SKM-1 treated with dmso at 0.1 percent for 144 hours (cell line): Measurements from ENCODE around the gene NAPEPLD.
"Not testable (repeated sequence)": the region's sequence is repeated elsewhere in the genome, so short reads cannot be mapped to it uniquely, and the experiment has no call there.

Experiments
- DNase-seq: peaks from one replicate; lab custom pipeline; 2025; ENCODE audit not compliant: unreplicated experiment; lab: John Stamatoyannopoulos, UW

NAPEPLD gene

GRCh38 chr7:103144754-103145153 lies 4.1 kb downstream of the NAPEPLD start:
- DNase-seq = not testable (repeated sequence)

DNA sequence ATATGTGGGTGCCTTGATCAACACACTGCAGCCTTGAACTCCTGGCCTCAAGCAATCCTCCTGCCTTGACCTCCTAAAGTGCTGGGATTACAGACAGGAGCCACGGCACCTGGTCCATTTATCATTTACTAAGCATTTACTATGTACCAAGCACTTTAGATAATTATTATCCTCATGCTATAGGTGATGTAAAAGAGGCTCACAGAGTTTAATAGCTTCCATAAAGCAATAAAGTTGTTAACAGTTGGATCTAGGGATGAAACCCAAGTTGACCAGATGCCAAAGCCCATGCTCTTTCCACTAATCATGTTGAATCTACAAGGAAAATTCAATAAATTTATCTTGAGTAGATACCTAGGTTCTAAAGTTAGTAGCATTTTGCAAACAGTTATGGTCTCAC lies 5.0 kb downstream of the NAPEPLD start:
- no peak for DNase-seq

- no peak for DNase-seq
These were observed 6.4 kb downstream of the NAPEPLD start for GRCh38 chr7:103142494-103142893.

DNA sequence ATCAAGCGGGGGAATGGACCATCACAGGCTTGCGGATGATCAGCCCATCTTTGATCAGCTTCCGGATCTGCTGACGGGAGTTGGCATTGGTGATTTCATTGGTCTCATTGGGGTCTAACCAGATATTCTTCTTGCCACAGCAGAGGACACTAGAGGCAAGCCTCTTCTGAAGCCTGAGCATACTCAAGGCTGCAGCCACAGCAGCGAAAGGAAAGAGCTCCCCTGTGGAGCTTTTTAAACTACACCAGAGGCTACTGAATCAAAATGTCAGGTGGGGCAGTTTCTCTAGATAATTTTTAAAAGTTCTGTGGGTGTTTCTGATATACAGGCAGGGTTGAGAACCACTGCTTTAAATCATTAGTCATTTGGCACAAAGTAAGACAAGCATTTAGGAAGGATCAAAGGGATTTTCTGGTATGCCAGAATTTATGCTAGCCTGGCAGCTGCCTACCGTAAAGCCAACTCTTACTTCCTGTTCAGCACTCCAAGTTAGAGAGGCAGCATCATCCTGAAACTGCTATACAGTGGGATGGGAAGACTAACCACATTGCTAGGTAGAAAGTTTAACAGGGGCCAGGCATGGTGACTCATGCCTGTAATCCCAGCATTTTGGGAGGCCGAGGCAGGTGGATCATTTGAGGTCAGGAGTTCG lies 7.0 kb downstream of the NAPEPLD start:
- no peak for DNase-seq

- no peak for DNase-seq
These were observed 8.2 kb downstream of the NAPEPLD start for GRCh38 chr7:103140685-103141084.

- no peak for DNase-seq
These were observed 8.8 kb downstream of the NAPEPLD start for GRCh38 chr7:103140061-103140460.

DNA sequence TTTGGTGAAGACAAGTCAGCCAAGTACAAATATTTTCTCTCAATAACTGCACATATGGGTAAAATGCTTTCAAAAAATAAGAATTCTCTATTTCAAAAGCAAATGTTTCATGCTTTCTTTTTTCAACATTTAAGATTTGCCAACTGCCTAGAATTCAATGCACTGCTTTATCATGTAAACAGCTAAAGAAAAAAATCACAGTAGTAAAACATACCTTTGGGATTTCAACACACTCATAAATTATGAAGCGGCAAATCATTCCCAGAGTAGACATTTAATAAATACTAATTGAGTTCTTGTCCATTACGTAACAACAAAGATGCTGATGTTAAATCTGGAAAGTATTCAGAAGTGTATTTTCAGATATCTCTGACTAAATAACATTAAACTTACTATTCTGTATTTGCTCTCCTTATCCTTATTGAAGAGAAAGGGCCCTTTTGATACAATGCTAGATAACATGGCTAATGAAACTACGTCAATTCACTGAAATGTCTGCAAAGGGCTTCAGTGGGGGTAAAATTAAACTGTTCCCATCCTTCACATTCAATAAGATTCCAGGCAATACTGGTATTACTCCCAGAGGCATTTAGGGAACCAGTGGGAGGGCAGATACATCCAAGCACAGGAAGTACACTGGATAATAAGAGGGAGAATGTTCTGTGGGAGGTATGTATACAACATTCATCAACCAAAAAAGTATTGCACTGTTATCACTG lies 13.9 kb downstream of the NAPEPLD start:
- no peak for DNase-seq

DNA sequence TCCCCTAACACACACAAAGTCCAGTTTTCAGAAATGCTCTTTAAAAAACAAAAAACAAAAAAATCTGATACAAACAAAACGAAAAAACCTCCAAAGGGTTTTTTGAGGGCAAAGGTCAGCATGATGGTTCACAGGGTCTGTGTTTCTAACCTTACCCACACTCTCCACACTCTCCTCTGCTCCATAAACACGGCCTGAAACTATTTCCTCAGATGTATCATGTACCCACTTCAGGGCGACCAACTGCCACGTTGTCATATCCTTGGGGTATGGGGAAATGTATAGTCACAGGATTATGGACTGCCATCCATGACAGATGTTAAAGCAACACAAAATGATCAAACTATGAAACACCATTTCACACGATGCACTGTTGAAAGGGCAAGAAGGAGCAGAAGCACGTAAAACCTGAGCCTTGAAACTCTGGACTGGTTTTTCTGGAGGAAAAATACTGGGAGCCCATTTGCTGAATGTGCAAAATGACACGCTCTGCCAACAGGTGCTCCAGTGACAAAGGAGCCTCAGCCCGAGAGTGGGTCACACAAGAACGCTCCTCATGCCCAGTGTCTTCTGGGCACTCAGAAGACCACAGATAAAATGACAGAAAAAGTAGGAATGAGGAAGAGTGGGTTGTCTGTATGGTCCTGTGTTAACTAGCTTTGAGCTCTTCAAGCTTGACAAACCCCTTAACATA lies 15.8 kb downstream of the NAPEPLD start:
- no peak for DNase-seq

DNA sequence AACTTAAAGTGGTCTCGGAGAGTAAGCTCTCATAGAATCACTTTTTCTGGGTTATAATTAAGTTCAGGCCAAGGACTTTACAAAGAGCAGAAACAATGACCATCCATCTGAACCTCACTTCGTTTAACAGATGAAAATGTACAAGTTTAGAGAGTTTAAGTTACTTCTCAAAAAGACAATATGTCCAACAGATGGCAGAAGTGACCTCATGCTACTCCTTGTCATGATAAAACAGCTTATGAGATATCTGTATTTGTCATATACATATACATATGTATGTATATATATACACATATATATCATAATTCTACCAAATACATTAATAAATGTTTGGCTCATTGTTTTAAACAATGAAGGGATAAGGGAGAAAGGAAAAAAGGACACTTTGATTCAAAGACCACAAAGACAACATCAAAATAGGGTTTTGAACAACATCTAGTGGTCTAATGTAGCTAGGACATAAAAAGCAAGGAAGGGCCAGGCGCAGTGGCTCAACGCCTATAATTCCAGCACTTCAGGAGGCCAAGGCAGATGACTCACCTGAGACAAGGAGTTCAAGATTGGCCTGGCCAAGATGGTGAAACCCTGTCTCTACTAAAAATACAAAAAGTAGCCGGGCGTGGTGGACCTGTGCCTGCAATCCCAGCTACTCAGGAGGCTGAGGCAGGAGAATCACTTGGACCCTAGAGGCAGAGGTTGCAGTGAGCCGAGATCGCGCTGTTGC lies 17.8 kb downstream of the NAPEPLD start:
- no peak for DNase-seq

- no peak for DNase-seq
These were observed 19.0 kb downstream of the NAPEPLD start for GRCh38 chr7:103129702-103130549.

DNA sequence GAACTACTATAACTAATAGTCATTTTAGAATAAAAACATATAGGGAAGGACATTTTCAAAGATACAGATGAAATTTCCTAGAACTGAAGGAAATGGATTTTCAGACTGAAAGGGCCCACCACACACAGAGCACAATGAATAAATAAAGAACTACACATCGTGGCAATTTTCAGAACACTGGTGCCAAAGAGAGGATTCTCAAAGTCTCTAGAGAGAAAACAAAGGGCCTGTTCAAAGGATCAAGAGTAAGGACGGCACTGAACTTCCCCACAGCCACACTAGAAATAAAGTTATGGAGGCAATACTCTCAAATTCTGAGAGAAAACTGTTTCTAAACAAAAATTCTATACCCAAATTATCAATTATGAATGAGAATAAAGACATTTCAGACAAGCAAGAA lies 21.9 kb downstream of the NAPEPLD start:
- no peak for DNase-seq

GRCh38 chr7:103124429-103124979 lies 24.4 kb downstream of the NAPEPLD start:
- DNase-seq = no peak

- DNase-seq = peak; percentile 40
These were observed 25.4 kb downstream of the NAPEPLD start for GRCh38 chr7:103123529-103123928.

GRCh38 chr7:103121641-103122040 lies 27.3 kb downstream of the NAPEPLD start:
- no peak for DNase-seq

GRCh38 chr7:103120362-103120761 lies 28.5 kb downstream of the NAPEPLD start:
- no peak for DNase-seq

- no peak for DNase-seq
These were observed 29.1 kb downstream of the NAPEPLD start for GRCh38 chr7:103119791-103120291.

- DNase-seq = no peak
These were observed 31.4 kb downstream of the NAPEPLD start for GRCh38 chr7:103117465-103117864.

- no peak for DNase-seq
These were observed 31.9 kb downstream of the NAPEPLD start for GRCh38 chr7:103116991-103117390.

GRCh38 chr7:103116511-103116910 lies 32.4 kb downstream of the NAPEPLD start:
- DNase-seq = no peak

DNA sequence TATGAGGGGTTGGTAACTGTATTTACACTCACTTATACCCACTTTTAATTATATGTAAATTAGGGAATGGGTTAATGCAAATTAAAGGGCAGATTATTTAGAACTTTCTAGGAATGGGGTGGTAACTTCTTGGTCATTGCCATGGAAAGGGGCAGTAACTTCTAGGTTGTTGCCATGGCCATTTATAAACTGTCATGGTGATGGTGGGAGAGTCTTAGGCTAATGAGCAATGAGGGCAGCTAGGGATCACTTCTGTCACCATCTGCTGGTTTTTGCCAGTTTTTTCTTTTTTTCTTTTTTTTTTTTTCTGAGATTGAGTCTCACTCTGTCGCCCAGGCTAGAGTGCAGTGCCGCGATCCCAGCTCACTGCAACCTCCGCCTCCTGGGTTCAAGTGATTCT lies 33.1 kb downstream of the NAPEPLD start:
- DNase-seq = no peak
